Gastrocnemius medialis (tissue), 4 donors: ENCODE data around the gene ATP6V1B1.

Source experiments
- POLR2A ChIP-seq, 2 donors: fragments of 450-650 bp; IDR thresholded peaks; one replicate each; pipeline ENCODE4 v1.6.1; 2017; ENCODE audit warnings: antibody characterized with exemption in 2 of 2, mild to moderate bottlenecking in 2 of 2, moderate library complexity in 2 of 2
- TF ChIP-seq, protein P1 (sequence below), 5 experiments: fragments of 450-650 bp in 3 of 5; fragments of 200-600 bp in 2 of 5; sonication (generic) in 2 of 5; IDR thresholded peaks in 4 of 5; conservative IDR thresholded peaks in 1 of 5; 1 replicate in 4 of 5; 2 replicates in 1 of 5; pipeline ENCODE4 v1.5.1; 2016 to 2019; ENCODE audit warnings: antibody characterized with exemption in 5 of 5, mild to moderate bottlenecking in 3 of 5, moderate library complexity in 3 of 5

DNA sequence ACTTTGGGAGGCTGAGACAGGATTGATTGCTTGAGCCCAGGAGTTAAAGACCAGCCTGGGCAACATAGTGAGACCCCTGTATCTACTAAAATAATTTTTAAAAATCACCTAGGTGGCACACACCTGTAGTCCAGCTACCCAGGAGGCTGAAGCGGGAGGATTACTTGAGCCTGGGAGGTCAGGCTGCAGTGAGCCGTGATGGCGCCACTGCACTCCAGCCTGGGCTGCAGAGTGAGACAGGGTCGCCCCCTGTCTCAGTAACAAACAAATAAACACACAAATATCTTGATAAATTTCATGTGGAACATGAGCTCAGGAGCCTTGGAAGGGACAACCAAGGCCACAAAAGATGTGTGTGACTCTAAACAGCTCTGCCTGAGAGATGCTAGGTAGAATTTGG lies 31.0 kb downstream of the ATP6V1B1 start:
- TF ChIP-seq POLR2A (IDR thresholded peaks at IDR 0.05): no peak
- TF ChIP-seq, protein P1, sequence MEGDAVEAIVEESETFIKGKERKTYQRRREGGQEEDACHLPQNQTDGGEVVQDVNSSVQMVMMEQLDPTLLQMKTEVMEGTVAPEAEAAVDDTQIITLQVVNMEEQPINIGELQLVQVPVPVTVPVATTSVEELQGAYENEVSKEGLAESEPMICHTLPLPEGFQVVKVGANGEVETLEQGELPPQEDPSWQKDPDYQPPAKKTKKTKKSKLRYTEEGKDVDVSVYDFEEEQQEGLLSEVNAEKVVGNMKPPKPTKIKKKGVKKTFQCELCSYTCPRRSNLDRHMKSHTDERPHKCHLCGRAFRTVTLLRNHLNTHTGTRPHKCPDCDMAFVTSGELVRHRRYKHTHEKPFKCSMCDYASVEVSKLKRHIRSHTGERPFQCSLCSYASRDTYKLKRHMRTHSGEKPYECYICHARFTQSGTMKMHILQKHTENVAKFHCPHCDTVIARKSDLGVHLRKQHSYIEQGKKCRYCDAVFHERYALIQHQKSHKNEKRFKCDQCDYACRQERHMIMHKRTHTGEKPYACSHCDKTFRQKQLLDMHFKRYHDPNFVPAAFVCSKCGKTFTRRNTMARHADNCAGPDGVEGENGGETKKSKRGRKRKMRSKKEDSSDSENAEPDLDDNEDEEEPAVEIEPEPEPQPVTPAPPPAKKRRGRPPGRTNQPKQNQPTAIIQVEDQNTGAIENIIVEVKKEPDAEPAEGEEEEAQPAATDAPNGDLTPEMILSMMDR (IDR thresholded peaks at IDR 0.05 in 4 of 5, conservative IDR thresholded peaks at IDR 0.05 in 1 of 5): no peak
